Kidney (tissue), 14 donors: ENCODE data around the gene STX16. TPM values are rescaled to one million over a fixed set of nuclear protein-coding genes. Genes with fewer than 3 reads are reported as not detected.

ENCODE experiments used
- DNase-seq, 5 donors: peaks; one replicate each; pipeline ENCODE4 v3.0.0-alpha.2; 2013 to 2020
- FAIRE-seq: peaks from 2 replicates; lab custom pipeline; 2012; peaks lifted over from hg19 to GRCh38; lab: Jason Lieb, UNC
- H3K27ac ChIP-seq, 2 donors: one replicate each; pipeline ENCODE4 v1.7.0; 2013; ENCODE audit warnings: low read depth in 2 of 2, low read length in 2 of 2, inconsistent platforms in 1 of 2
- H3K27me3 ChIP-seq: one replicate; pipeline ENCODE4 v1.7.1; 2013; ENCODE audit warnings: low read length, inconsistent platforms; ENCODE audit not compliant: control insufficient read depth, insufficient read depth
- H3K36me3 ChIP-seq, 3 donors: one replicate each; pipeline versions ENCODE4 v1.7.0 to v1.7.1; 2013; ENCODE audit warnings: low read length in 3 of 3, control low read depth in 1 of 3, inconsistent platforms in 1 of 3; ENCODE audit not compliant: insufficient read depth in 3 of 3, control insufficient read depth in 2 of 3
- H3K4me1 ChIP-seq, 3 donors: one replicate each; pipeline versions ENCODE4 v1.7.0 to v1.7.1; 2013; ENCODE audit warnings: low read length in 3 of 3, inconsistent platforms in 1 of 3, low read depth in 1 of 3; ENCODE audit not compliant: control insufficient read depth in 2 of 3, insufficient read depth in 2 of 3
- H3K4me3 ChIP-seq, 3 donors: one replicate each; pipeline versions ENCODE4 v1.7.0 to v1.8.1; 2013; ENCODE audit warnings: low read length in 3 of 3, control low read depth in 1 of 3, inconsistent platforms in 1 of 3
- H3K9ac ChIP-seq, 3 donors: one replicate each; pipeline versions ENCODE4 v1.7.0 to v1.7.1; 2013; ENCODE audit warnings: low read length in 3 of 3, control low read depth in 1 of 3, inconsistent platforms in 1 of 3
- H3K9me3 ChIP-seq, 3 donors: one replicate each; pipeline versions ENCODE4 v1.7.0 to v1.7.1; 2013; ENCODE audit warnings: low read length in 3 of 3, control low read depth in 1 of 3, inconsistent platforms in 1 of 3; ENCODE audit not compliant: control insufficient read depth in 2 of 3, insufficient read depth in 1 of 3
- intact Hi-C: fragments of 100-400 bp; cut with DNase I; formaldehyde crosslinking; loops from one replicate; pipeline ENCODE4 v1.11.1; 2022
- polyA plus RNA-seq: library from polyadenylated mRNA; stranded (reverse); fragments of 350-450 nt; fragmentation: Illumina TruSeq; extraction: RNeasy Lipid Tissue Mini Kit (QIAGEN cat#74804); gene quantifications from one replicate; pipeline ENCODE4 v1.2.3, GENCODE V29; 2014; ENCODE audit warnings: low read depth, low replicate concordance; ENCODE audit not compliant: insufficient read depth
- total RNA-seq: library from RNA; stranded (reverse); fragmentation: NEBNext Ultra II Directional; extraction: Animal tissue kit (Norgen Biotek cat#: 25700); gene quantifications from one replicate; pipeline ENCODE4 v1.2.1, GENCODE V29; 2021
- TF ChIP-seq, protein P1 (sequence below): IDR thresholded peaks from 3 replicates; pipeline ENCODE4 v1.5.1; 2012; ENCODE audit warnings: mild to moderate bottlenecking, moderate library complexity, borderline replicate concordance; ENCODE audit not compliant: insufficient read depth; ENCODE audit errors: extremely low read depth
- donor health status: control.
- donor health status: control.
- donor health status: control.
- donor health status: control.
- donor health status: control.
- donor health status: DM: yes; HTN: yes; CAD: no.
- donor health status: Normal renal cell carcinoma (clear cell type).

Gene STX16
- total and polyA plus RNA-seq, 2 donors from 2014 or later: 20.6 to 60.7 TPM

GRCh38 chr20:58712151-58712791 lies 61.2 kb downstream of the STX16 start:
- Histone ChIP-seq H3K27ac (no peak overlapping the region), H3K4me3 (no peak overlapping the region), H3K27me3 (no peaks in the 10 kb centered on the region), H3K9ac (no peak overlapping the region), H3K9me3 (no peaks in the 10 kb centered on the region), H3K4me1 (peaks cover 0 to 2% (median 0%) of the 10 kb centered on the region in 3 donors), H3K36me3 (peaks cover 0 to 3% (median 0%) of the 10 kb centered on the region in 3 donors)
- DNase-seq: peak; percentile 58 to 73 (median 65)
- FAIRE-seq: no peak
- intact Hi-C loops: no loop called here
- TF ChIP-seq, protein P1, sequence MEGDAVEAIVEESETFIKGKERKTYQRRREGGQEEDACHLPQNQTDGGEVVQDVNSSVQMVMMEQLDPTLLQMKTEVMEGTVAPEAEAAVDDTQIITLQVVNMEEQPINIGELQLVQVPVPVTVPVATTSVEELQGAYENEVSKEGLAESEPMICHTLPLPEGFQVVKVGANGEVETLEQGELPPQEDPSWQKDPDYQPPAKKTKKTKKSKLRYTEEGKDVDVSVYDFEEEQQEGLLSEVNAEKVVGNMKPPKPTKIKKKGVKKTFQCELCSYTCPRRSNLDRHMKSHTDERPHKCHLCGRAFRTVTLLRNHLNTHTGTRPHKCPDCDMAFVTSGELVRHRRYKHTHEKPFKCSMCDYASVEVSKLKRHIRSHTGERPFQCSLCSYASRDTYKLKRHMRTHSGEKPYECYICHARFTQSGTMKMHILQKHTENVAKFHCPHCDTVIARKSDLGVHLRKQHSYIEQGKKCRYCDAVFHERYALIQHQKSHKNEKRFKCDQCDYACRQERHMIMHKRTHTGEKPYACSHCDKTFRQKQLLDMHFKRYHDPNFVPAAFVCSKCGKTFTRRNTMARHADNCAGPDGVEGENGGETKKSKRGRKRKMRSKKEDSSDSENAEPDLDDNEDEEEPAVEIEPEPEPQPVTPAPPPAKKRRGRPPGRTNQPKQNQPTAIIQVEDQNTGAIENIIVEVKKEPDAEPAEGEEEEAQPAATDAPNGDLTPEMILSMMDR: no peak

DNA sequence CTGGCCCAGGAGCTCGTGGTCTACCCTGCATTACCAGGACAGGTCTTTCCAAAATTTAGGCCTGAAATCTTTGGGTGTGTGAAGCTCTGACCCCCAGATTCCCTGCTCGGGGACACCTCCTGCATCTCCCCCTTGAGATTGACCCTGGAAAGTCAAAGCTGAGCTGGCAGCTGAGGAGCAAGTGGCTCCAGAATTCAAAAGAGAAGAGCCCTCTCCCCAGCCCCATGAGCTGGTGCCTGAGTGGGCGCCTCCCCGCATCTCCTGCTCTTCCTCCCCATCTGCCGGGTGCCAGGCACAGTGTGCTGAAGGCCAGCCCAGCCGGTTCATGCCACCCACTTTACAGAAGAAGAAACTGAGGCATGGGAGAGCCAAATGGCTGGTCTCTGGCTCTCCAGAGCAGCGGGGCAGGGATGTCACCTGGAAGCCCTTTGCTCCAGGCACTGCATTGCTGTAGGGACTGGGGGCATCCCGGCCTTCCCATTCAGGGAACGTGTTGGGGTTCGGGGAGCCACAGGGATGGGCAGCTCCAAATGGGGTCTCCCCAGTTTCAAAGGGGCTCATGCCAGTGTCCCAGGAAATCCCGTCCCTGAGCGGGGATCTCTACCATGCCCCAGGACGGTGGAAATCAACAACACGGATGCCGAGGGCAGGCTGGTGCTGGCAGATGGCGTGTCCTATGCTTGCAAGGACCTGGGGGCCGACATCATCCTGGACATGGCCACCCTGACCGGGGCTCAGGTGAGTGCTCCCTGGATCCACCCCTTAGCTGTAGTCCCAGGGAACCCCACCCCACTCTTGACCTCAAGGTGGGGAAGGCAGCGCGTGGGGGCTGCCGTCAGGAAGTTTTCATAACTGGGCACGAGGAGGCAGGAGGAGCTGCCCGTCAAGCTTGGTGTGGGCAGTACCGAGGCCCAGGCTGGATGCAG lies 62.0 kb downstream of the STX16 start:
- peaks cover 0 to 3% (median 0%) of the 10 kb centered on the region in 3 donors for H3K36me3 ChIP-seq
- intact Hi-C loops: no loop called here
- no peak for FAIRE-seq

GRCh38 chr20:58713801-58714339 lies 62.8 kb downstream of the STX16 start:
- Histone ChIP-seq H3K4me3 (no peak overlapping the region), H3K27ac (no peak overlapping the region), H3K9ac (no peak overlapping the region), H3K9me3 (no peaks in the 10 kb centered on the region), H3K36me3 (peaks cover 0 to 3% (median 0%) of the 10 kb centered on the region in 3 donors), H3K27me3 (no peaks in the 10 kb centered on the region), H3K4me1 (peaks cover 0 to 2% (median 0%) of the 10 kb centered on the region in 3 donors)
- FAIRE-seq: no peak
- TF ChIP-seq, protein P1: no peak
- DNase-seq: peak in 3 of 5 donors; percentile 8 to 52 (median 35)
- intact Hi-C loops: no loop called here

More for the DNA sequence above, 62.0 kb downstream of the STX16 start:
- Histone ChIP-seq H3K27ac (no peak overlapping the region), H3K27me3 (no peaks in the 10 kb centered on the region), H3K4me1 (peaks cover 0 to 2% (median 0%) of the 10 kb centered on the region in 3 donors), H3K9me3 (no peaks in the 10 kb centered on the region), H3K4me3 (no peak overlapping the region), H3K9ac (no peak overlapping the region)
- TF ChIP-seq, protein P1: no peak
- peak in 3 of 5 donors; percentile 8 to 56 (median 37) for DNase-seq
